Mucosa of gallbladder (tissue), 1 donor: ENCODE data around the gene EVX1. TPM values are rescaled to one million over a fixed set of nuclear protein-coding genes. Genes with fewer than 3 reads are reported as not detected.

ENCODE experiments used
- DNase-seq: peaks from one replicate; pipeline ENCODE4 v3.0.0-alpha.2; 2020; ENCODE audit warnings: low spot score
- total RNA-seq: library from RNA; stranded (reverse); gene quantifications from one replicate; pipeline ENCODE4 v1.2.1, GENCODE V29; 2021
- donor health status: DM: no; HTN: no; CAD: no.

EVX1 gene
- not detected for total RNA-seq

DNA sequence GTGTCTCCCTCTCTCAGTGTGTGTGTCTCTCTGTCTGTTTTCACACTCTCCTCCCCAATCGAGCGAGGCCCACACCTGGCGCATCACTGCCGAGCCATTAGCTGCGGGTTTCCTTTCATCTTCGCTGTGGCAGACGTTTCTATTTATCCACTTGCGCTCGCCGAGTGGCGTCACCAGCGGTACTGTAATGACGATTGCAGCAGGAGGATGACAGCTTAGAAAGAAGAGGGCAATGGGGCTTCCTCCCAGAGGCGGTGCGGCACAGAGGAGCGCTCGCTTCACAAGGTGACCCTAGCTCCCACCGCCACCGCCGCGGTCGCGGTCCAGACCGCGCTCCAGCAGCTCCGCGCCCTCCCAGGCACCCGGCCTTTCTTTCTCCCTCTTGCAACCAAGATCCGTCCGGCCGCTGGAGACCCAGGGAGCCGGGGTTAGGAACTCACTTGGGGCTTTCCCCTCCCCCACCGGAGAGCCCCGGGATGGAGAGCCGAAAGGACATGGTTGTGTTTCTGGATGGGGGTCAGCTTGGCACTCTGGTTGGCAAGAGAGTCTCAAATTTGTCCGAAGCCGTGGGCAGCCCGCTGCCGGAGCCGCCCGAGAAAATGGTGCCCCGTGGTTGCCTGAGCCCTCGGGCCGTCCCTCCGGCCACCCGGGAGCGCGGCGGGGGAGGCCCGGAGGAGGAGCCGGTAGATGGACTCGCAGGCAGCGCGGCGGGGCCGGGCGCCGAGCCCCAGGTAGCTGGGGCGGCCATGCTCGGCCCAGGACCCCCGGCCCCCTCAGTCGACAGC is at the start of gene EVX1:
Gene EVX1 (plus strand): TSS at position 248 of the 785 bp plus-strand sequence. CDS start 229 bp downstream, at position 477.
- DNase-seq = no peak

DNA sequence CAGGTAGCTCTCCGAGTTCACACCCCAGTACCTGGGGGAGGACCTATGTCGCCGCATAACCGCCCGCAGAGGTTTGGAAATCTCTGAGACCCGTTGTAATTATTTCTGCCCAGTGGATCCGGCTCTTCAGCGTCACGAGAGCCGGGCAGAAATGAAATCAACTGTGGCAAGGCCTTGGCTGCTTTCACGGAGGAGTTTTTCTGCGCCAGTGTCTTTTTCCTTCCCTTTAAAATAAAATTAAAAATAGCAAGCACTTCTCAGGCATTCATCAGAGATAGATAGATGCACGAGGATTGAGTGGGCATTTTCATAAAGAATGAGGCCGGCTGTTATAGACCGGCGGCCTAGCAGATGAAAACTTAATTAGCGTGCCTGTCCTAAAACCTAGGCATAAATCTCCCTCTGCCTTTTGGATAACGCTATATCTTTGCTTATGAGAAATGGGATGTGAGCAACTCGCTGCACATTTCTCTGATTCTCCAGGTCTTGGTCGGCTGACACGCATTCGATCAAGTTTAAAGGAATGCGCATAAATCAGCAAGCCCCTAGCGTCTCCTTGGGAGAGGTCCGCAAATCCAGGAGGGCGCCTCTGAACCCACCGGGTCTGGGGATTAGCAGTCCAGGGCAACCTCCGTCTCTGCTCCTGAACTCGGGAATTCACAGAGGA is 49.1 kb upstream of the EVX1 start:
- DNase-seq = no peak

DNA sequence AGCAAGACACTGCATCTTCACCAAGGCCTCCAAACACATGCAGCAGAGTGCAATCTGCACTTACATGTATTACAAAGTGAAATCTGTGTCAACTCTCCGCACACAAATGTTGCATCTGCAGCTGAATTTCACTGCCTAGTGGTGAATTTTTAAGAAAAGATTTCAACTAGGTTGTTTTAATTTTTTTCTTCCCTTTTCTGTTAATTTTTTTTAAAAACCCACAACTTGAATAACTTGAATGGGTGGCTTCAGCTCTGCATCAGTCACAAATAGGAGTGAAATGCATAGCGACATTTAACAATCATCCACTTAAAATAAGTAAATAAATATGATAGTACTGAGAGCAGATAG is 48.6 kb upstream of the EVX1 start:
- no peak for DNase-seq

DNA sequence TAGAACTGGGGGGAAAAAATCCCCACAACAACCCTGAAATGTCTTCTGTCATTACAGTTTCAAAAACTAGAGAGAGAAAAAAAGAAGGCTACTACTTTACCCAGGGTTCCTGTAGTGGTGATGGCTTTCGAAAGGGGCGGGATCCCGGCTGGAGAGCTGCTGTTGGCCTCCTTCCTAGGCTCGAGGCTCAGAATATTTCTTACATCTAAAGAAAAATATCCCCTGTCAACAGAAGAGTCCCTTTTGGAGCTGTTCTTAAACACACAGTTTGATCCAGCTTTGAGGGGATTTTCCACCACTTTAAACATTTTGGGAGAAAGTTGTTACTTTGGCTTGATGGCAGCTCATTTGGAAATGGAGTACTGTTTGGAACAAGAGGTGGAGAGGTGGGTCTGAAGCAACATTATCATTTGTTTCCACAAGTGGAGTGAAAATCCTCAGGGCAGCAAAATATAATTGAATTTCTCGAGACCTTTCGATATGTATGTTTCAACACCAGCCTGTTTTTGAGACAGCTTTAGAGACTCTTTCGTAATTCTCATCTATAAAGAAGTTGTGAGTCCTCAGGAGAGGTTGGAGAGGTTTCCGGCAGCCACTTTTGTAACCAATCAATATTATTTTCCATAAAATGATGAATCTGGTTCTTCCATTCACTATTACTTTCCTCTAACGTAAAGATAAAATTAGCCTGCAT is 47.8 kb upstream of the EVX1 start:
- no peak for DNase-seq

DNA sequence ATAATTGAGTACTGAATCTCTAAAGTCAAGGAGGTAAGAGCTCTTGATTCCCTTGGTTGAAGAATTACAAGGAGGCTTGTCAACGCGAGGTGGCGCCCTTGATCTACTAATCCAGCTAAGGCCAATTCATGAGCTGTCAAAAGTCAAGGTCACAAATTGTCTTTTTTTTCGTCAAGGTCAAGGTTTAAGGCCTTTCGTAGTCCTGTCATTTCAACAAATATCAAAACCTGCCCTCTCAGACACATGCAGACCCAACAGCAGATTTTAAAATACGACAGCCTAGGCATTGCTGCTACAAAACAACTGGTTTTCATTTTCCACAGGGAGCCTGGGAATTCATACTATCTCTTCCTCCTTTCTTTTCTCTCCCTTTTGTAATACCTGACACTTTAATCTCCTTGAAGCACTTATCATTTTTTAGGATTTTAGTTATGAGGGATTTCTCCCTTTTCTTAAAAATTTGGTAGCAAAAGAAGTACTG is 46.3 kb upstream of the EVX1 start:
- peak; percentile 82 for DNase-seq

DNA sequence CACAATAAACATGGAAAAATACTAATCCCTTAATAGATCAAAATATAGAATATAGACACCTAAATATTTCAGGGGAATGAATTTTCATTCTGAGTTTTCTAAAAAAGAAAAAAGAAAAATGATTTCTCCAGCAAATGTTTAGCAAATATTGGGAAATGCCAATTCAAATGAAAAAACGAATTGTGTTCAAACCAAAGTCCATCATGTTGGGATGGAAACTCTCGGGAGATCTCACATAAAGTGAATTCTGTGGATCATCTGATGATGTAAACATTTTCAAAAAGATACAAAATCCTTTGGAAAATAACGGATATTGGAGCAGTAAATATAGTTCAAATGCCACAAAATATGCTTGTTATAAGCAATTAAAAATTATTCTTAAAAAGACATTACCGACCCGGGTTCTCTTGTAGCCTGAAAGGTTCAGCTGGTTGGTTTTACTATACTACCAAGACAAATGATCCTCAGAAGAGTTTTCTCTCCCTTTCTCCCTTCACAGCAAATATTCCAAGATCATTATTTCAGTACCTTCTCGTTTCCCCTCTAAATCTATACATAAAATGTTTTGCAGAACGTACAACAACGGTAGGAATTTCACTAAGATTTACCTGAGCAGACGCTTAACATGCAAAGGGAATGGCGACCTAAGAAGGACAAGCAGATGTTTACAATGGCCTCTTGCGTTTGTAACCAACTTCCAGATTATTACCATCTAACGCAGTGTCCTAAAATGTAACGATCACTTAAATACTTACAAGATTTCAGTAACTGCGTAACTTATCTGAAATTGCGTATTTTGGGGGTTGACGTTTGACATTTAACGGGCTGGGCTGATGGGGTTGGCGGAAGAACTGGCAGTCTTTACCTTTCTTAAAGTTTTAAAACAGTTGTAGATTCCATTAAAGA is 45.2 kb upstream of the EVX1 start:
- DNase-seq = no peak

DNA sequence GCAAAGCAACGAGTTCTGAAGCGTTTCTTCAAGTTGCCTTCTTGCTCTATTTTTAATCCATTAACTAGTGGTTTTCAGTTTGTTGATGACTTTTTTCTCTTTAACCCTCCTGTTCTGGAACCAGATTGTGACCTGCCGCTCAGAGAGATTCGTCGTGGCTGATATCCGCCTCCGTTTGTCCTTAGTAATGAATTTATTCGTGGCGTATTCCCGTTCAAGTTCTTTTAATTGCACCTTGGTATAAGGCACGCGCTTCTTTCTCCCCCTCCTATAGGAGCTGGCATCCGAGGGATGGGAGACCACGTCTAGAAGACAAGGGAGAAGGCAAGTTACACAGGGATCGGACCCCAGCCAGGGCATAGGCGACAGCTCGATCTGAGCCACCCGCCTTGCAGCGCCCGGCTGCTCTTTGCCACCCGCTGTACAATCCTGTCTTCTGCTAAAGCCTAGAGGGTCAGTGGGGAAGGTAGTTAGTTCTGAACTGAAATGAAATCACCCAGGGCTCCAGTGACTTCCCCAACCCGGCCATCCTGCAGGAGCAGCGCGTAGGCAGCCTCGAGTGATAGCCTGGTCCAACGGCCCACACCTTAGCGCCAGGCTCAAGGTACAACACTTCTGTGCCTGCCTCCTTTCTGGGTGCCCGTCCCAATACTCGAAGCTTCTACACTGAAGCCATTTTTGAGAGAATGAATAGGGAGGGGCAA is 44.3 kb upstream of the EVX1 start:
- no peak for DNase-seq

DNA sequence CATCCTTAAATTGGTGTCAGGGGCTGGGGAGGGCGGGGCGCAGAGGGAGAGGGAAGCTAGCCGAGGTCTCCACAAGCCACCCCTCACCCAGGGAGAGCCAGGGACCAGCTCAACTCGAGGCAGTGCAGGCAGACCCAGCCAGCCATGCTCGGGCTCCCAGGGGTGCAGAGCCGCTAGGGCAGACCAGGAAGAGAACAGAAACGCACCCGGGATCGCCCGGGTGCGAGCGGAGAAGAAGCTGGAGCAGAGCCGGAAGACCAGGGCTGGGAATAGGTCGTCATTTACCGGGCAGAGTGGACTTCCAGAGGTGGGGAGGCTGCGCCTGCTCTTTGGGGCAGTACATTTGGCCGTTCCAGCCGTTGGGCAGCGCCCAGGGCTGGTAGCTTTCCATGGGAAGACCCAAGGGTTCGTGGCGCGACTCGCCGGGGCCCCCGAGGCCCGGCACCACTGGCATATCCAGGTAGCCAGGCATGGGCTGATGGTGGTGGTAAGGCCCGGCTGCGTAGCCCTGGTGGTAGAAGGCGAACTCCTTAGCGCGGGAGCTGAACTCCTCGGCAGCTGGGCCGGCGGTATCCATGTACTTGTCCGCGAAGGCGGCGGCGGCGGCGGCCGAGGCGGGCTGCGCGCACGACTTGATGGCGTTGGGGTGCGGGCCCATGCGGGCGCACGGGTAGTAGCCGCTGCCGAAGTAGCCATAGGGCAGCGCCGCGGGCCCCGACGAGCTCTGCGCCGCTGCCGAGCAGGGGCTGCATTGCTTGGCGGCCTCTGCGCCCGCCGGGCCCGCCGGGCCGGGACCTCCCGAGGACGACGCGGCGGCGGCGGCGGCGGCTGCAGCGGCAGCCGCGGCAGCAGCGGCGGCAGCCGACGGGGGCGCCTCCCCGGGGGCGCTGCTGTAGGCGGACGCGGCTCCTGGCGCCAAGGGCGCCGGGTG is 43.5 kb upstream of the EVX1 start:
- DNase-seq = no peak

DNA sequence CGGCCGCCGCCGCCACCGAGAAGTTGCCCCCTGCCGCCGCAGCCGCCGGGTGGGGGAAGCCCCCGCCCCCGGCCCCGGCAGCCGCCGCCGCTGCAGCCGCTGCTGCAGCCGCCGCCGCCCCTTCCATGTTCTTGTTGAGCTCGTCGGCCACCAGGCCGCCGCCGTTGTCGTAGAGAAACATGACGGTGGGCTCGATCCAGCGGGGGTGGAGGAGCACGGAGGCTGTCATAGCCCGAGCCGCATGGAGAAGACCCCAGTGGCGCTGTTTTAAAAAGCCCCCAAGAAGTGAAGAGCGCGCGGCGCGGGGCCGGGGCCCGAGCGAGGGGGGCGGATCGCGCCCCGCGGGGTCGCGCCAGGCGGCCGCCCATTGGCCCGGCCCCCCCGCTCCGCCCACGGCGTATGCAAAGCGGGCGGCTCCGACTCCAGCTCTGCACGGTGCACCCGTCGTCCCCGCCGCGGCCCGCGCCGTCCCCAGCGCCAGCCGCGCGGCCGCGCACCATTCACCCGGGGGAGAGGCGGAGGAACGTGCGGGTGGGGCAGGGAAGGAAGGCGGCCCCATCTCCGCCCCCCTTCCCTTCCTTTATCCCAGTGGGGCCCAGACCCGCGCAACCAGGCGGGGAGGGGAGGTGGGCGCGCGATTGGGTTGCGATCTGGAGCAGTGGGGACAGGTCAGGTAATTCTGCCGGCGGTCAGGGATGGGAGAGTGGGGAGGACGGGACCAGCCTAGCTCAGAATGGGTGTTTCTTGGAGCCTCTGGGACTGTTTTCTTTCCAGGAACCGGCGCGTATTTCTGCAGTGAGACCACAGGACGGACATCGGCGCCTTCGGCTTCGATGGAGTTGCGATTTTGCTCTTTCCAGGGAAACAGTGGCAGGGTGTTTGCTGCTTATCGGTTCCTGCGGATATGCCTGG is 42.5 kb upstream of the EVX1 start, which contains the start of gene HOXA13:
Gene HOXA13 (minus strand): TSS at position 243 of the 912 bp plus-strand sequence. CDS start 14 bp downstream, at position 229.
- DNase-seq = no peak

DNA sequence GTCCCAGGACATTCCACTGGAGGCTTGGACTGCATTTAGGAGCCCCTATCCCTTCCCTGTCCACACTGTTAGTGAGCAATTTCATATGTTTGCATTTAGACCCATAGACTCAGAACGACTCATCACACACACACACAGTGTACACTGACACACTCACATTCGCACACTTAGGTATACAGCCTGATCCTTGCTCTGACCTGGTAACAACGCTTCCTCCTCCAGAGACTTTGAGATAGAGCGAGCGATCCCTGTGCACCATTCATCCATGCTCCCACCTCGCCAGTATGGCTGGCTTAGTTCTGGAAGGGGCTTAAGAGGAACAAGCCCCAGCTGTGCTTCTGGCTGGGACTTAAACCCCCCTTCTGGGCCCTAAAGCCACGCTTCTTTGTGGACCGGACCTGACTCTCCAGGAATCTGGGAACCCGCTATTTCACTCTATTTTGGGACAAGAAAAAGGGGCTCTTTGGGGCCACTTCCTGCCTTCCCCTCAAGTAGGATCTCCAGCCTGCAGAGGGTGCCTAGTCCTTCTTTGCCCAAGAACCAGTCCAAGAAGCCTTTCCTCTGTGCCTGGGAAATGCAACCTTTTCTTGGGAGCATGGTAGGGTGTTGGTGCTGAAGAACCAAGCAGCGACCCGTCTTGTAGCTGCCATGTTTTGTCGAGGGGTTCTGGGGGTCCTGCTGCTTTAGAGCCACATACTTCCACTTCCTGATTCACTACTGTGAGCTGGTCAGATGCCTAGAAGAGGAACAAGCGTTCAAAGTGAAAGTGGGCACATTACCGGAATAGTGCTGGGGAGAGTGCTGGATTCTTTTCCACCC is 41.6 kb upstream of the EVX1 start:
- DNase-seq = no peak

DNA sequence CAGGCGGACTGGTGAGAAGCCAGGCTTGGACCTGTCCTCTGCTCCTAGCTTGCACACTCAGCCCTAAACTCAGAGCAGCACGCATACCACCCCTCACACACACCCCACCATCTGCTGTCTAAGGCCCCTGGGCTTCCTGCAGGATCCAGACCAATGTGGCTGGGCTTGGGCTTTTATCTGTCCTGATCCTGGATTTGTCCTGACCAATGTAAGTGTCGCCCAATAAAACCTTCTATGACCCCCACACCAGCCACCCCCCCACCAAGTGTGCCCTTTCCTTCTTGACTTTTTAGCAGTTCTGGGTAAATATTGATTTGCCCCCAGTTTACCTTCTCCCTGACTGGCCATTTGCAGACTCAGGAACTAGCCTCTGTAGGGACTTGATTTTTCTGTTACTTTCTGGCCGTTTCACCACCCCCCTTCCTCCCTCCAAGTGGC is 41.0 kb upstream of the EVX1 start:
- DNase-seq = no peak

DNA sequence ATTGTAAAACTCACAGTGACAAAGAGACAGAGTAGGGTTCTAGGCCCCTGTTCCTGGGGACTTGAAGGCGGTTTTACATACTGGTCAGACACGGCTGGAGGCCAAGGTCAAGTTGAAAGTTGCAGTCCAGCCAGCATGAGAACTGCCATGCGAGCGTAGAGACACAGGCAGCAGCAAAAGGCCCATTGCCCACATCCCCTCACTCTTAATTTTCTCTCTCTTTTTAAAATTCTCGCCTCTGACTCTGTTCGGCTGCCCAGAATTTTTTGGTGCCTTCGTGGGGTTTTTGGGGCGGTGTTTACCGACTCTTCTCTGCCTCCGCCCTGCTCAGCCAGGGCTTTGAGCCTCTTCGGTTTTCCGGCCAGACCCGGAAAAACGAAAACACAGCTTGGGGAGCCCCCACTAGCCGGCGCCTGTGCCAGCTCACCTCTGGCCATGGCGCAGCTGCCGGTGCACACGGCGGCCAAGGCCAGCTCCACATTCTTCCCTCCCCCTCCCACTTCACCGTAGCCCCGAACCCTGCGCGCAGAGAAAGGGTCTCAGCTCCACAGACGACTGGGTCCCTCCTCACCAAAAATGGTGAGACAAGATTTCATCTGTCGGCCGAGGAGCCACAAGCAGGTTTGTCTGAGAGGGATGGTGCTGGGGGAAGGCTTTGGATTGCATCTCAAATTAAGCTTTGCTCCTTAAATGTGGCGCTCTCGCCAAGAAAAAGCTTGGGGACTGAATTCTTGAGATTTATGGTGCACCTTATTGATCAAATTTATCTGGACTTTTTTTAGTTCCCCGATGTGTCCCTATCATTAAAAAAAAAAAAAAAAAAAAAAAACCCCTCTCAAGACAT is 40.4 kb upstream of the EVX1 start:
- no peak for DNase-seq

DNA sequence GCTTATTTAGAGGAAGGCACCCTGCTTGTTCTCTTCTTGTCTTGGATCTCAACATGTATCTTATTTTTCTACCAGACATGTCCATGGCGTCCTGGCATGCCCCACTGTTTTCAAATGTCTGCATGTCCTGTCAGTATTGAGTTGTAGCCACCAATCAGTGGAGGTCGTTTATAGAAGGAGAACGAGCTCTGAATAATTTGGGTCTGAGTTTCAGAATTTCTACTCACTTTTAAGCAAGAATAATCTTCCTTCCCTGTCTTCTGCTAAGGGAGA is 39.8 kb upstream of the EVX1 start:
- DNase-seq = no peak

DNA sequence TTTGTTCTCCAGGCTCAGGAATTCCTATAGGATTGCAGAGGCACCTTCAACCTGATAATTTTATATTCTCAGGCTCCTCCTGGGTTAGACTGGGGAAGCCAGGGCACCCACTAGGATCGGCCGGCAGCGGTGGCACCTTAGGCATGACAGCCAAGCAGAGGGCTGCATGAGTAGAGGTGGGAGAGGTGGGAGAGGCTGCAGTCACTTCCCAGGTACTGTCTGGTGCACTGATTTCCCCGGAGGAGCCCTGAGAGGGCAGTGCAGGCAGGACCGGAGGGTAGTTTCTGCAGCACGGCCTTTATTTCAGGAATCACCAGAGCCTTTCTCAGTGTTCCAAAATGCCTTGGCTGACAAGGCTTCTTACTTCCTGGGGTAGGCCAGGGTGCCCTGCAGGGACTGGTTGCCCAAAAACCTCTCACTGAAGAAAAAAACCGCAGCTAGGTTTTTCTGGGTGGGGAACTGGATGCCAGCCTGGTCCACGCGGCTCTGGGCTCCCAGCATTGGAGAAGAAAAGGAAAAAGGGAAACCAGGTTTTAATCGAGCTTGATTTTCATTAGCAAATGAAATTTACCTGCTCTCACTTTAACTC is 39.1 kb upstream of the EVX1 start:
- DNase-seq = no peak

DNA sequence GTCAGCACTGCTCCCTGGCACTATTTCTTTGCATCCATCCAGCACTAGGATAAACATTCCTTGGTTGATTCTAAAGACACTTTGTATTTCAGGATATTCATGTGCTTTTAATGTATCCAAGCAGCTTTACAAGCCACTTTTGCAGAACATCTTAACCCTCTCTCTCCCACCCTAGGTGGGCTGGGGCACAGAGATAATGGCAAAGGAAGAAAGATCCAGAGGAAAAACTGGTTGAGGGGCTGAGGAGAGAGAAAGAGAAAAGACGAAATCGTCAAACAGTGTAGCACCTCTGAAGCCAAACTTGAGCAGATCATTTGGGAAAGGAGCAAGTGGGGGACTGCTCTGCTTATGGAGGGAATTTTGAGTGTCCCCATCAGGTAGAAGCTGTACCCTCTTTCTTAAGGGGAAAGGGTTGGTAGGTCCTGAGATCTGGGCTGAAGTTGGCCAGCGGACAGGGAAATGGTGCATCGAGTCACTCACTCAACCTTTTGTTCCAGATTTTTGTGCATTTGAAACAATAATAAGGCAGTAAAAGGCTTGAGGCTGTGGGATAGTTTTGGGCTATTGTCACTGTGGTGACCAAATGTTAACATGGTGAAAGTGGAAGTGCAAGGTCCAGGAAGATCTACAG is 38.5 kb upstream of the EVX1 start:
- no peak for DNase-seq

DNA sequence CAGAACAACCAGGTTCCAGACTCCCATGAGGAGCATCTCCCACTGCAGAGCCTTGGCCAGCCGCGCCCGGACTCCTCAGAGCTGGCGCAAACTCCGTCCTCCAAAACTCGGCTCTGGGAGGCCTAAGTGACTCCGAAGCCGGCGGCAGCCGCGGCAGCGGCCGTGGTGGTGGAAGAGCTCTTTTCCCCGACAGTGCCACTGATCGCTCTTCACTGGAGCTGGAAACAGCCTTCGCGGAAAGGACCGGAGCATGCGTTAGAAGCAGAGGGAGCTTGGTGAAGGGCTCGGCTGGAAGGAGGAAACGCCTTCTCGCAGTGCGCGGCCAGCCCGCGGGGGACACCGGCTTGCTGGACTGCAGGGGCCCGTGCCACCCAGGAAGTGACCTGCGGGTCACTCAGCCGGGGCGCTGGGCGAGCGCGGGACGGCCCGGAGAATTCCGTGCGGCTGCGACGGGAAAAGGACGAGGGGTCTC is 37.7 kb upstream of the EVX1 start:
- DNase-seq = no peak
